Tibial artery (tissue), 4 donors: Measurements from ENCODE around the gene ATP8B4.
A peak's percentile ranks its signal among the peaks of the same experiment; 100 is the strongest.

ENCODE experiments used
- DNase-seq, 2 donors: peaks; one replicate each; pipeline ENCODE4 v3.0.0-alpha.2; 2019
- H3K27ac ChIP-seq, 2 donors: fragments of 200-600 bp; sonication (generic) in 1 of 2; 1 replicate in 1 of 2; 2 replicates in 1 of 2; pipeline ENCODE4 v1.5.1; 2018 to 2019; ENCODE audit warnings: mild to moderate bottlenecking in 1 of 2
- H3K27me3 ChIP-seq, 2 donors: fragments of 200-600 bp; sonication (generic) in 1 of 2; one replicate each; pipeline versions ENCODE4 v1.5.1 to v1.6.0; 2016 to 2019
- H3K36me3 ChIP-seq, 3 donors: fragments of 200-600 bp; sonication (generic) in 2 of 3; one replicate each; pipeline ENCODE4 v1.5.1; 2016 to 2019; ENCODE audit warnings: mild to moderate bottlenecking in 2 of 3
- H3K4me1 ChIP-seq, 4 donors: fragments of 200-600 bp; sonication (generic) in 2 of 4; 1 replicate in 3 of 4; 2 replicates in 1 of 4; pipeline ENCODE4 v1.5.1; 2016 to 2019
- H3K4me3 ChIP-seq, 2 donors: fragments of 200-600 bp; sonication (generic) in 1 of 2; 1 replicate in 1 of 2; 2 replicates in 1 of 2; pipeline ENCODE4 v1.5.1; 2018 to 2019; ENCODE audit warnings: mild to moderate bottlenecking in 2 of 2
- H3K9me3 ChIP-seq, 3 donors: fragments of 200-600 bp; sonication (generic) in 1 of 3; one replicate each; pipeline ENCODE4 v1.5.1; 2016 to 2019
- intact Hi-C: fragments of 100-400 bp; cut with DNase I; formaldehyde crosslinking; loops from one replicate; pipeline ENCODE4 v1.15.0; 2023; ENCODE audit warnings: low total_unique reads
- TF ChIP-seq, protein P1 (sequence below), 2 experiments: fragments of 200-600 bp in 1 of 2; fragments of 450-650 bp in 1 of 2; IDR thresholded peaks; one replicate each; pipeline ENCODE4 v1.5.1; 2017 to 2019; ENCODE audit warnings: antibody characterized with exemption in 2 of 2, mild to moderate bottlenecking in 1 of 2, moderate library complexity in 1 of 2

ATP8B4 gene

DNA sequence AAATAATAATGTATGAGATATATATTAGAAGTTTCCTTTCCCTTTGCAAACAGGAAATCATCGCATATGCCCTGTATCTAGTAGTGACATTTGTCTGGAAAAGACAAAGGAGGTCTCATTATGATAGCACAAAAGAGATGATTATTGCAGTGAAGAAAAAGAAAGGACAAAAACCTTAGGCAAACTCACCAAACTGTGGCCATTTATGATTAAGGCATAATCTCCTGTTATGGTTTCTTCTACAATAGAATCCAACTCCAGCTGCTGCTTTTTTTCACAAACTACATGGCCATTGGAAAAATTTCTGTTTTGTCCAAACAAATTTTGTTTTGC, 218.2 kb downstream of the ATP8B4 start:
- peak overlapping the region; percentile 66 to 68 for H3K27ac ChIP-seq
- no peak for DNase-seq

DNA sequence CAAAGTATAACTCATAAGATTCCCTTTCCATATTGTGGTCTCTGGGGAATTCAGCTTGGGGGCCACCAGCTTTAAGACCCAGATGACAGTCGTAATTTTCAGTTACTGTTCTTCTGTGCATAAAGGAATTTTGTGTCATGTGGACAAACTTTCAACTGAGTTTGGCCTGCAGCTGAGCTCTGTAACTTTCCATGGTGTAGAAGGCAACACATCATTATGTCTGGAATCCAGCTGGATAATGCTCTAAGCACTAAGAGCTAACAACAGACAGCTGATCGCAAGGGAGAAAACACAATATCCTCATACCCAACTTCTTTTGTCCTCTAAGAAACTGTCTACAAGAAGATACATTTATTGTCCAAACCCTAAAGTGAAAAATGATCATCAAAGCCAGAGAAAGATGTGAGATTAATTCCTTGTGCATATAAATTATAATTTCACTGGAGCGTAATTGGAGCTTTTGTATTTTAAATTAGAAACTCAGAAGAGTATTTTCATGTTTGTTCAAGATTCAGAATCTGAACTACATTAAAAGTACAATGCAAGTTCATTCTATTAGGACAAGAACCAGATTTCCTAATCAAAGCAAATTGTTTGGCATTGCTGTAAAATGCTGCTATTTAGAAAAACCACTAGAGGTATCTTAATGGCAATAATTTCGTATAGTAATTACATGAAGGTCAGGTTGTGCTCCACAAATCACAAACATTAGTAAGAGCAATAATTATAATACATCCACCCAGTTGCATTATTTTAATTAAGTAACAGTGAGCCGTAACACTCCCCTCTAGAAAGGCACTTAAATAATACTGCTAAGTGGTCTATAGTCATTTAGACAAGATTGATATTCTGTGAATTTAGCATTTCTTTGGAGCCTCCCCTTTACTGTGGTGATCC, 218.8 kb downstream of the ATP8B4 start:
- Histone ChIP-seq H3K36me3 (no peaks in the 10 kb centered on the region), H3K27ac (peak overlapping the region; percentile 66 to 68), H3K4me3 (no peak overlapping the region), H3K4me1 (peaks cover 0 to 61% (median 13%) of the 10 kb centered on the region in 4 donors), H3K9me3 (no peaks in the 10 kb centered on the region), H3K27me3 (no peaks in the 10 kb centered on the region)
- TF ChIP-seq, protein P1, sequence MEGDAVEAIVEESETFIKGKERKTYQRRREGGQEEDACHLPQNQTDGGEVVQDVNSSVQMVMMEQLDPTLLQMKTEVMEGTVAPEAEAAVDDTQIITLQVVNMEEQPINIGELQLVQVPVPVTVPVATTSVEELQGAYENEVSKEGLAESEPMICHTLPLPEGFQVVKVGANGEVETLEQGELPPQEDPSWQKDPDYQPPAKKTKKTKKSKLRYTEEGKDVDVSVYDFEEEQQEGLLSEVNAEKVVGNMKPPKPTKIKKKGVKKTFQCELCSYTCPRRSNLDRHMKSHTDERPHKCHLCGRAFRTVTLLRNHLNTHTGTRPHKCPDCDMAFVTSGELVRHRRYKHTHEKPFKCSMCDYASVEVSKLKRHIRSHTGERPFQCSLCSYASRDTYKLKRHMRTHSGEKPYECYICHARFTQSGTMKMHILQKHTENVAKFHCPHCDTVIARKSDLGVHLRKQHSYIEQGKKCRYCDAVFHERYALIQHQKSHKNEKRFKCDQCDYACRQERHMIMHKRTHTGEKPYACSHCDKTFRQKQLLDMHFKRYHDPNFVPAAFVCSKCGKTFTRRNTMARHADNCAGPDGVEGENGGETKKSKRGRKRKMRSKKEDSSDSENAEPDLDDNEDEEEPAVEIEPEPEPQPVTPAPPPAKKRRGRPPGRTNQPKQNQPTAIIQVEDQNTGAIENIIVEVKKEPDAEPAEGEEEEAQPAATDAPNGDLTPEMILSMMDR (IDR thresholded peaks at IDR 0.05) = no peak
- DNase-seq = no peak
- intact Hi-C loops = no loop called here

More for the DNA sequence above, 218.2 kb downstream of the ATP8B4 start:
- Histone ChIP-seq H3K9me3 (no peaks in the 10 kb centered on the region), H3K27me3 (no peaks in the 10 kb centered on the region), H3K36me3 (no peaks in the 10 kb centered on the region), H3K4me1 (peaks cover 0 to 61% (median 13%) of the 10 kb centered on the region in 4 donors), H3K4me3 (no peak overlapping the region)
- TF ChIP-seq, protein P1 (IDR thresholded peaks at IDR 0.05) = no peak
- intact Hi-C loops = no loop called here

DNA sequence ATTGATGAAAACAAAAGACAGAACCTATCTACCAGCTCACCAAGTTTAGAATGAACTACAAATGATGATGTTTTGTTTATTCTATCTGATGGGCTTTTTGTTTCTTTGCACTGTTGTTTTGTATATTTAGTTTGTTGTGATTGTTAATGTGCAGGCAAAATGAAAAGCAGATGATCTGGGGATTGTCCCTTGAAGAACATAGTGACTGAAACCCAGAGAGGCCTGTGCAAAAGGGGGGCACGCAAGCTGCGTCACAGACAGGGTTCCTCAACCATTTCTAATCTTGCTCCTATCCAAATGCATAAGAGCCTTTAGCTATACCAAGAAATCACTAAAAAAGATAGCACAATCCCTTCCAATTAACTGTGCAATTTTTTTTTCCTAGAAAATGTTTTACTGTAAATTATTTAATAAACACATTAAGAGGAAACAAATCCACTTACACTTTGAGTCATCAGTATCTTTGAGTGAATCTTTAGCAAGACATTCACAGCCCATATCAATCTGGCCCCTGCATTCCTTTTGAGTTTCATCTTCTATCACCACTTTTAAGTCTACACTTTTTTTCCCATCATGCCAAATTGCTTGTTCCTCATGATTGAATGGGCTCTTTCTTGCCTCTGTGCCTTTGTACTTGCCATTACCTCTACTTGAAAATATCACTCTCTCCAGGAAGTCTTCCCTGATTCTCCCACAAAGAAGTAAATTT, 220.3 kb downstream of the ATP8B4 start:
- intact Hi-C loops = no loop called here
- Histone ChIP-seq H3K9me3 (no peaks in the 10 kb centered on the region), H3K27me3 (no peaks in the 10 kb centered on the region), H3K27ac (peak overlapping the region; percentile 66 to 68), H3K4me3 (no peak overlapping the region), H3K36me3 (no peaks in the 10 kb centered on the region), H3K4me1 (peaks cover 0 to 50% (median 12%) of the 10 kb centered on the region in 4 donors)
- TF ChIP-seq, protein P1 (IDR thresholded peaks at IDR 0.05) = no peak
- no peak for DNase-seq

DNA sequence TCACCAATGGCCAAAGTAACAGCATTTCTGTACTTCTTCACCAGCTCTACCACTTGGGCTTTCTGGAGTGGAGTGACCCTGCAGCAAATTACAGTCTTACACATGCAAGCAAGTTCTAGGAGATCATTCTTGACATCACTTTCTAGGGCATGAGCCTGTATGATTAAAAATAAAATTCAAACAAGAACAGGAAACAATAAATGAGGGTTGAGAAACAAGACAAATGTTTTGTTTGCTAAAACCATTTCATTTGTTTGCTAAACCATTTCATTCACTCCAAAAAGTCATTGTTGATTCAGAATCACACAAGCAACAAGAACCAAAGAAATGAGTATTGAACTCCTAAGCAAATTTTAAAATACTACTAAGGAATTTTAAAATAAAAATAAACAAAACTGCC, 220.9 kb downstream of the ATP8B4 start:
- Histone ChIP-seq H3K27me3 (no peaks in the 10 kb centered on the region), H3K4me3 (no peak overlapping the region), H3K9me3 (no peaks in the 10 kb centered on the region), H3K36me3 (no peaks in the 10 kb centered on the region), H3K4me1 (peaks cover 0 to 44% (median 9%) of the 10 kb centered on the region in 4 donors), H3K27ac (no peak overlapping the region)
- DNase-seq = no peak
- intact Hi-C loops = no loop called here
- TF ChIP-seq, protein P1 (IDR thresholded peaks at IDR 0.05) = no peak

DNA sequence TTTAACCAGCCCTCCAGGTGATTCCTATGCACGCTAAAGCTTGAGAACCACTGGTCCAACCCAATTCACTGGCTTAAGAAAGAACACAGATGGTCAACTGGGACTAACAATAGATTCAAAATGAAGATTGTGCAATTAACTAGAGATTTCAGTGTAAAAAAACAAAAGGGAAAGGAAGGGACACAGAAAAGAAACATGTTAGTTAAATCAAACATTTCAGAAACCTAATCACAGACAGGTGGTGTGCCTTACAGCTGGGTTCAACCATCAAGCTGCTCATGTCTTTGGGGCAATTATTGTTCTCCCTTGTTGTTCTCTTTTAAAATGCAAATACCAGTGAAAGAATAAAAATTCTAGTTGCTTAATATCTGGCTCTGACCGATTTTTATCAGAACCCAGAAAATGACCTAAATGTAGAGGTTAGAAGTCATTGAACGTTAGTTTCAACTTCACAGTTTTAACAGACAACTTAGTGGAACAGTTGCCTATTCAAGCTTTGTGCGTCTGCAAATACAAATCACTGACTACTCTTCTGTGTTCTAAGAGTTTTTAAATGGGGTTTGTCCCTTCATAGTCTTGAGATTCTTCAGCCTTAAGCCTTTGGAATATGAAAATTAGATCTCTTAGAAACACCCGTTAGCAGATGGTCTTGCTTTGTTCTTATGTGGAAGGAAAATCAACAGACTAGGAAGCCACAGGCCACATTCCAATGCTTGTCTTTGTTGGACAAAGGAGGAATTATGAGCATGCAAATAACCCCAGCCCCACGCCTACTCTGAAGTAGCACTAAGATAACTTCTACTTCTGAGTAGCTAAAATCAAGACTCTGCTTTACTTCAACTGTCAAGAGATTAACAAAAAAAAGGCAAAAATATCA, 223.4 kb downstream of the ATP8B4 start:
- no peaks in the 10 kb centered on the region for H3K27me3 ChIP-seq
- H3K36me3 ChIP-seq = no peaks in the 10 kb centered on the region
- H3K9me3 ChIP-seq = no peaks in the 10 kb centered on the region
- peaks cover 0 to 19% (median 5%) of the 10 kb centered on the region in 4 donors for H3K4me1 ChIP-seq
- no peak overlapping the region for H3K4me3 ChIP-seq
- TF ChIP-seq, protein P1 (IDR thresholded peaks at IDR 0.05) = no peak
- no peak overlapping the region for H3K27ac ChIP-seq
- intact Hi-C loops = no loop called here
- no peak for DNase-seq
